Inflammatory macrophage treated with lipopolysaccharide for 1 hour (primary cell): ENCODE measurements around the gene CHMP3.
"Not testable (repeated sequence)": the region's sequence is repeated elsewhere in the genome, so short reads cannot be mapped to it uniquely, and the experiment has no call there.

Source experiments
- DNase-seq, 2 donors: peaks; one replicate each; pipeline ENCODE4 v3.0.0-alpha.2; 2020 to 2022

Gene CHMP3

DNA sequence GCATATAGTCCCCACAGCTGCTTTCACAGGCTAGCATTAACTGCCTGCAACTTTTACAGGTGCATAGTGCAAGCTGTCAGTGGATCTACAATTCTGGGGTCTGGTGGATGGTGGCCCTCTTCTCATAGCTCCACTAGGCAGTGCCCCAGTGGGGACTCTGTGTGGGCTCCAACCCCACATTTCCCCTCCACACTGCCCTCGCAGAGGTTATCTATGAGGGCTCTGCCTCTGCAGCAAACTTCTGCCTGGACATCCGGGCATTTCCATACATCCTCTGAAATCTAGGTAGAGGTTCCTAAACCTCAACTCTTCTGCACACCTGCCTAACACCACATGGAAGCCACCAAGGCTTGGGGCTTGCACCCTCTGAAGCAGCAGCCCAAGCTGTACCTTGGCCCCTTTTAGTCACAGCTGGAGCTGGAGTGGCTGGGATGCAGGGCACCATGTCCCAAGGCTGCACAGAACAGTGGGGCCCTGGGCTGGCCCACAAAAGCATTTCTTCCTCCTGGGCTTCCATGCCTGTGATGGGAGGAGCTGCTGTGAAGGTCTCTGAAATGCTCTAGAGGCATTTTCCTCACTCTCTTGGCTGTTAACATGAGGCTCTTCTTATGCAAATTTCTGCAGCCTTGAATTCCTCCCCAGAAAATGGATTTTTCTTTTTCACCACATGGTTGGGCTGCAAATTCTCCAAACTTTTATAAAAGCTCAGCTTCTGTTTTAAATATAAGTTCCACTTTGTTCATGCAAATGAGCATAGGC, 62.7 kb downstream of the CHMP3 start:
- DNase-seq: no peak

DNA sequence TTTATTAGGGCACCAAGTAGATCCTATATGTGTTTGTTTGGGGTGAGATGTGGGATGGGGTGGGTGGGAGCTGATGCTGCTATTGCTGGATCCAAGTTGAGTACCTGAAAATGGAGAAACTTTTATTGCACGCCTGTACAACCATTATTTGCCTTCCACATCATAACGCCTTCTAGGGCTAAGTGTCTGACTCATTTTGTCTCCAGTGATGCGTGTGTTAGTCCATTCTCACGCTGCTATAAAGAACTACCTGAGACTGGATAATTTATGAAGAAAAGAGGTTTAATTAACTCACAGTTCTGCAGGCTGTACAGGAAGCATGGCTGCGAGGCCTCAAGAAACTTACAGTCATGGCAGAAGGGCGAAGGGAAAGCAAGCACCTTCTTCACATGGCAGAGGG, 63.9 kb downstream of the CHMP3 start:
- DNase-seq: no peak

DNA sequence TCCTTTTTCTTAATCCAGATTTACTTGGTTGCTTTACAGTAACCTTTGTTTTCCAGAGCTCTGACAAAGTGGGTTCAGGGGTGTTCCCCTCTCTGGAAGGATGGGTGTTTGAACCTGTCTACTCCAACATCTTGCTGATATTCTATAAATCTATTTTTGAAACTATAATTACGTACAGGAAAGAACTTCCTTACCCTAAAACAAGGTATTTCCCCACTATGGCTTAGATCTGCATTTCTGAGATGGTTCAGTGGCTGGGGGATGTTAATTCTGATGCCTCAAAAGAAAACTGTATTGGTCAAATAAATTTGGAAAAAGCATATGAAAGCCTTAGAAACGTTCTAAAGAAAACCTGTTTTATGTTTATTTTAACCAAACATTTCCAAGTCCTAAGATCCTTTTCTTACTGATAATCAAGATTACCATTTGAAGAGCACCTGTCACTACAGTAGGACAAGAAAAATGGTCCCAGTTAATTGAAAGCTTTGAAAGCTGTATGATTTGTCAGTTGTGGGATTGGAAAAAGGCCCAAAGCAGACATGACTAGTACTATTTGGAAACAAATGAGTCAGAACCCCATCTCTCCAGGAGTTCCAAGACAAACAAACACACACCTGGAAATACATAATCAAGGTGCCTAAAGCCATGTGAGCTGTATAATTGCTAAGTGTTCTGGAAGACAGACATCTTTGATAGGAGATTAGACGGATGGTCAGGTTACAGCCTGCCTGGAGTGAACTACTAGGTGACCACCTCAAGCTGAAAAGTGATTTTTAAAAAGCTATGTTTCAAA, 64.6 kb downstream of the CHMP3 start:
- DNase-seq: no peak

DNA sequence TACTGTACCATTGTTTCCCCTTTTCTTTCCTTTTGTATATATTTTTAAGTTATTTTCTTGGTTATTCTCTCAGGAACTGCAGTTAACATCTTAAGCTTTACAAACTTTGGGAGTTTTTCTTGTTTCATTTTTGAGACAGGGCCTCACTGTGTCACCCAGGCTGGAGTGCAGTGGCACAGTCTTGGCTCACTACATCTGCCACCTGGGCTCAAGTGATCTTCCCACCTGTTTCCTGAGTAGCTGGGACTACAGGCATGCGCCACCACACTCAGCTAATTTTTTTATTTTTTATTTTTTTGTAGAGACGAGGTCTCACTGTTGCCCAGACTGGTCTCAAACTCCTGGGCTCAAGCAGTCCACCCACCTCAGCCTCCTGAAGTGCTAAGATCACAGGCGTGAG, 66.9 kb downstream of the CHMP3 start:
- not testable (repeated sequence) for DNase-seq

DNA sequence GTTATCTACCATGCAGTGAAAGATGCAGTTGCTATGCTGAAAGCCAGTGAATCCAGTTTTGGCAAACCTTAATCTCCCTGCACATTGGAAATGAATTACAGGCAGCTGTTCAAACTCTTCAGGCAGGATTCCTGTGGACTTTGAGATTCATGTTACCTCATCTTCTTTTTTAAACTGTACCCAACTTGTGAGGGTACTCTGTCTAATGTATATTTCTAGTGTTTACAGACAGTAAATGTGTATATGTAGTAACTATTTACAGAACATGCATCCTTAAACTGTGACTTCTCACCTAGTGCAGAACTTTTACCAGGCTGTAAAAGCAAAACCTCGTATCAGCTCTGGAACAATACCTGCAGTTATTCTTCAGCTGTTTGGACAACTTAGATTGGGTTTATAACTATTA, 71.2 kb downstream of the CHMP3 start:
- DNase-seq: no peak

DNA sequence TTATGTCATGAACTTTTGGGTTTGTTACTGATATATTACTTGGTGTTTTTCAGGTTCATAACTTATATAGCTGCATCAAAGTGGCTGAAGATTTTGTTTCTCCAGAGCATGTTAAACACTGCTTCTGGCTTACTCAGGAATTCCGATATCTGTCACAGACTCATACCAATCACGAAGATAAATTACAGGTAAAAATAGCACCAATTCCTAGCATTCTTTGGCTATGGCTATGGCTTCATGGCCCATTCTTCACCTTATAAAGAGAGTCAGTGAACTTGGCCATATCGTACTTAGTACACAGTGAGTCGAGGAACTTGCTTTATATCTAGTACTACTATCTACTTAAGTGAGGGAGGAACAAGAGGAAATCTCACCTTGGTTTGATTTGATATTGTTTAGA, 72.2 kb downstream of the CHMP3 start:
- DNase-seq: no peak

DNA sequence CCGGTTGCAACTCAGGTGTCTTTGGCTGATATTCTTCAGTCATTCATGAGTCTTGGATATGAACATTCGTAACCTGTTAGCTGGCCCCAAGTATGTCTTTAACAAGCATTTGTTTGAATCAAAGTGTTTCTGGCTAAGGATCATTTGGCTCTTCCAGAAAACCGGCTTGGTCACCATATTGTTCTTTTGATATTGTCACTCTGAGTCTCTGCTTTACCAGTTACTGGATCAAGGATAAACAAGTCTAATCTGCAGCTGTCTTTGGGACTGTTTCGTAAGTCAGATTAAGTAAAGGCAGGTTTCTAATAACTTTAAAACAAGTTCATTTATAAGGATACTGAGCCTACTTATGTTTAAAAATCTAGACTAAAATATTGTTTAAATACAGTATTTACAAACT, 73.0 kb downstream of the CHMP3 start:
- DNase-seq: no peak

DNA sequence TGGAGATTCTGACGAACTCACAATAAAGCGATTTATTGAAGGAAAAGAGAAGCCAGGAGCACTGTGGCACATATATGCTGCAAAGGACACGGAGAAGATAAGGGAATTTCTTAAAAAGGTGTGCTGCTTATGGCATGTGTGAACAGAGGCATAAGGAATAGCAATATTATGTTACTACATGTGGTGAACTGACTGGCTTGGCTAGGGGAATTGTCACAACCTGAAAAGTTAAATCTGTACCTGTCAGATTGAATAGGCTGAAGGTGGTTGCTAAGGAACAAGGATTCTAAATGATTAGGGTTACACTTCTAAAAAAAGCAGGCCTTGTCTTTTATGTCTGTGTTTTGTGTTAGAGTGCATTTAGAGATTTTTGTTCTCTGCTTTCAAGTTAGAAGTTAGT, 73.7 kb downstream of the CHMP3 start:
- no peak for DNase-seq

DNA sequence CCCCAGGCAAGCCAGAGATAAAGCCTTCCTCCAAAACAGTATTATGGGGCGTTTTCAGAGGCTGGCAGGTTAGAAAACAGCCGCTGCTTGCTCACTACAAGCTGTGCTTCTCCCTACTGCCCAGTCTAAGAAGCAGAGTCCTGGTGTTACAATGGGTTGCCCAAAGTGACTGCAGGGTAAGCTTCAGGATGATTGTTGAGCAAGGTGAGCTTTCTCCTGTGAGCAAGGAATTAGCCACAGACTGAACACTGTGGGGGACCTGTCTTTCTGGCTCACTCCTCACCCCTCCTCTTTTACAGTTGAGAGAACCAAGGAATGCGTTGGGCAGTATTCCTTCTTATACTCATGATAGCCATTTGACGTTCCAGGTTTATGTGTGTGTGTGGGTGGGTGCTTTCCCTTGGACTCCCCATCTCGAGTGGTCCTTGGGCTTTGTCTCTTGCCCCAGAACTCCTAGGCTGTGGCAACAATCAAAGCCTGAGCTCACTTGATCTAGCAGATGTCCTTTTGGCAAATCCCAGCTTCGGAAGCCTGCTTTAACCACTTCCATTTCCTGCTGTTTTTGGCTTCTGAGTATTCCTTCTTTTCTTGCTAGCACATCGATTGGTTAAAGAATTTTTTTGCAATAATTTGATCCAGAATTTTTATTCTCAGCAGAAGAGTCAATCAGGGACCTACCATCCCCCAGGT, 74.5 kb downstream of the CHMP3 start:
- DNase-seq: no peak

DNA sequence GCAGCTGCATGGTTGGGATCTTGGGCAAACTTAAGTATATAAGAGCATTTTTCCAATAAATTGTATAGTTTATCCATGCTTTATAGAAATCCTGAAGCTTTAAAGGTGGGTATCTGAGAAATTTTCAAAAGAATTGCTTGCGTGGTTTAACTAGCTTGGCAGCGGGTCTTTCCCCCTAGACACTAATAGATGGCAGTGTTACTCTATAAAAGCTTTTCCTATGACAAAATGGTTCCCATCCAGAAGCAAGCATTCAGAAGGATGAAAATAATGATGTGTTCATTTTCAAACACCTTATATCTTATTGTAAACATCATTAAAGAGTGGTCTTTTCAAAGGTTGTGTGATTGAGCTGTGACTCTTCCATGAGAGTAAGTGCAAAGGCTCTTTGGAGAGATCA, 76.2 kb downstream of the CHMP3 start:
- DNase-seq: no peak

DNA sequence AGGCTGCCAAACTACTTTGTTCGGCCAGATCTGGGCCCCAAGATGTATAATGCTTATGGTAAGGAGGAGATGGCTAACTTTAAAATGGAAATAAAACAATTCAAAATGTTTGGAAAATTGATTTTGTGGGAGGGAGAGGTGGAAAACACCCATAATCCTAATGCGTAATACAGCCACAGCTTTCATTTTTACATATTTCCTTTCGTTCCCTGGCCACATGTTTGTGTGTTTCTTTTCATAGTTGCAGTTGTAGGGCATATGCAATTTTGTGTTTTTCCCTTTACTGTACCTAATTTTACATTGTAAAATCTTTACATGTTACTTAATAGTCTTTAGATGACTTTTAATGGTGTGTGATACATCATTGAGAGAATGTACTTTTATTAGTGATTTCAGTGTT, 77.4 kb downstream of the CHMP3 start:
- DNase-seq: no peak

DNA sequence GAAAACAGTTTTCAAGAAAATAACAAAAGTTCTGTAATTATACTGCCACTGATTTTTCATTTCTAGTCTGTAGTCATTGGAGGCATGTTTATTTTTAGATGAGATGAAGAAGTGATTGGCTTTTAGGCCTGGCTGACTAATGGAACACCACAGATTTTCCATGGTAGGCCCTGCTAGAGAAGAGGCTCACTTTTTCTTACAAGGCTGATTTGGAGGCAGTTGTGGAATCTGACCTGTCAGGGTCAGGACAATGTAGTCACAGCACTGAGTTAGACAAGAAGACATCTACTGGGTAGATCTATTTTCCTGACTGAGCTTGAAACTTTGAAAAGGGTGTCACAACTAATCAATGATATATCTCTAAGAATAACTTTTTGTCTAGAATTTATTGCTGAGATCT, 78.1 kb downstream of the CHMP3 start:
- no peak for DNase-seq

DNA sequence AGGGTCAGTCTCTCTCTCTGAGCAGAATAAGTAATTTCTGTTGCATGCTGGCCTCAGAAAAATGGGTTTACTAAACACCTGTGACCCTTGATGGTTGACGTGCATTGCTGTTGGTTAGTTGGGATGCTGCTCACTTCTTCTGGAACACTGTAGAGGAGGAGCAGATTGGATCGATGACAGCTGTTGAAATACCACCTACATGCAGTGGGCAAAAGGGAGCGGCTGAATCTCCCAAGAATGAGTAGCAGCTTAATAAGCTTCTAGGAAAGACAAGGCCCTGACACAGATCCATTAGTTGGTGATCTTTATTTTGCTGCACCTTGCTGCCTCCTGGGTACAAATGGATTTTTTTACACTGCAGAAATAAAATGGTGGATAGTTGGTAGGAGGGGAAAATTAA, 78.9 kb downstream of the CHMP3 start:
- no peak for DNase-seq

DNA sequence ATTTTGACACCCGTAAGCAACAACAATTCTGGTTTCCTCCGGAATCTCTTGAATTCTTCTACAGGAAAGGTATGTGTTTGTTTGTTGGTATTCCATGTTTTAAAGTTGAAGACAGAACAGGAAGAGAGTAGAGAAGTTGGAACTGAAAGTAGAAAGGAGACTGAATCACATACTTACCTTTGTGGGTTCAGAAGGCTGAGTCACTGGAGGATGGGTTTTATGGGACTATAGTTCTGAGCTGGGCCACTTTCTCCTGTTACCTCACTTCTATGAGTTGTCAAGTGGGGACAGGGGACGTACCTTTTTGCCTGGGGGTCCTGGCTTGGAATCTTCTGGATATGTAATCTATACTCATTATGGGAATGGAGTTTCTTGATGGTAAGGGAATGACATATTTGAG, 81.2 kb downstream of the CHMP3 start:
- DNase-seq: no peak

DNA sequence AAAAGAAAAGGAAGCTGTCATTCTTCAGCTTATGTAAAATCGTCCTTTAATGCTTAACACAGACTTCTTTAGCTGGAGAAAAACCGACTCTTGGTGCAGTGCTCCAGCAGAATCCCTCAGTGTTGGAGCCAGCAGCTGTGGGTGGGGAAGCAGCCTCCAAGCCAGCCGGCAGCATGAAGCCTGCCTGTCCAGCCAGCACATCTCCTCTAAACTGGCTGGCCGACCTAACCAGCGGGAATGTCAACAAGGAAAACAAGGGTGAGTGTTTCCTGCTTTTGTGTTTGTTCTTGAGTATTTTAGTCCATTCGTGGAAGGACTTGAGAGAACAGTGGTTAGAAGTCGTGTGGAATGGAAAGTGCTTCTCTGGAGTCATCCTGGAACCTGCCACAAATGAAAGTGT, 83.1 kb downstream of the CHMP3 start:
- no peak for DNase-seq

DNA sequence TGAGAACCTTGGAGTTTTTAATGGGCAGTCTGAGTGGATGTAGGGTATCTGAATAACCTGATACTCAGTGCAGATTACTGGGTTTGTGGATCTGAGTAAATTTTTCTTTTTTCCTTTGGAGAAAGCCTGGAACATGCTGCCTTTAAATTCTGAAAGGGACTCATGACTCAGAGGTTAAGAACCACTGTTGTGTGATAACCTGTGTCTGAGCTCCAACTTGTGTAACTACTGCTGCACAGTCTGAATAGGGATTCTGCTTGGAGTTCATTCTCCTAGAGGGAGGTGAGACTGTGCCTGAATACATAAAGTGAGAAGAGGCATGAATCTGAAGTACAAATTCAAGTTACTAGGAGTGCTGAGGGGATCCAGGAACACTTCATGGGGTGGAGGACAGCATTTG, 85.9 kb downstream of the CHMP3 start:
- no peak for DNase-seq

DNA sequence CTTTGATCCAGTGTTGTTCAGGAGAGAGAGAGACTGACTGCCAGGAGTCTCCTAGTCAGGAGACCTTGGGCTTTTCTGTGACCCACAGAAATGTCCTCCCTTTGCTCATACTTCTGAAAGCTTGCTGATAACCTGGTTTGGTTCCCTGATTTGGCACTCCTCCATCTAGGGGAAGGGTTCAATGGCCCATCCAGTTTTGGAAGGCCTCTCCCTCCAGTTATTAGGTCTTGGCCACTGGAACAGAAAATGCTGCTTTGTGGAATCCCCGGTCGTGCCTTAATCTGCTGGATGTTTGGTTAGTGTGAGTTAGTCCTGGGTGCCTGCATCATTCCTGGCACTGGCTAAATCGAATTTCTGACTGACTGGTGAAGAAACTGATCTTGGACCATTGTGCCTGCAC, 86.3 kb downstream of the CHMP3 start:
- DNase-seq: no peak

DNA sequence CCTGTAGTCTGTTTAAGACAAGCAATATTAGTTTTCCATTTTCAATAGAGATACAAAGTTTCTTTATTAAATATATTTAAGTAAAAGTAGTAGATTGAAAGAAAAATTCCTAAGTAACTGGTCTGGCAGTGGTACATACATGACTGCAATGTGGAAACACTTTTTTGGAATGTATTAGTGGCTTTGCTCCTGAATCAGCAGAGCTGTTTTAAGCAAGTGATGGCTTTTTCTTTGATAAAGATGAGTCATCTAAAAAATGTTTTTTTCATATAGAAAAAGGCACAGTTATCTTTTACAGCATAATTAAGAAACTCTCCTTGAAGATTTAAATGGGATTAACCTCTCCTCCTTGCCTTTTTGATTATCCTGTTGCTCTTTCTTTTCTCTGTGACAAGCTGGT, 87.2 kb downstream of the CHMP3 start:
- no peak for DNase-seq

DNA sequence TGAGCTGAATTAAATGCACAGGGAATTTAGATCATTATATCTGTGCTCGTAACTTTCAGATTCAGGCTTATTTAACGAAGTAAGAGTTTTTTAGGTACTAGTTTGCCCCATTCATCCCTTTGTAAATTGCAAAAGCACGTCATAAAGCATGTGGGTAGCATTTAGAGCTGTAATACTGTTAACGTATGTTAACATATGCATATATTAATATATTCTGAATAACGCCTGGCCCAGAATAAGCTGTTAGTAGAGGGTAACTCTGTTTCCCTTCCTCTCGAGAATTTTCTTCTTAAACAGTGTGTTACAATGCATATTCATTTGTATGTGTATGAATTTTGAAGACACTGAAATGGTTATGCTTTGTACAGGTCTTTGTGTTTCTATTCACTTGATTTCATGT, 91.6 kb downstream of the CHMP3 start:
- no peak for DNase-seq

DNA sequence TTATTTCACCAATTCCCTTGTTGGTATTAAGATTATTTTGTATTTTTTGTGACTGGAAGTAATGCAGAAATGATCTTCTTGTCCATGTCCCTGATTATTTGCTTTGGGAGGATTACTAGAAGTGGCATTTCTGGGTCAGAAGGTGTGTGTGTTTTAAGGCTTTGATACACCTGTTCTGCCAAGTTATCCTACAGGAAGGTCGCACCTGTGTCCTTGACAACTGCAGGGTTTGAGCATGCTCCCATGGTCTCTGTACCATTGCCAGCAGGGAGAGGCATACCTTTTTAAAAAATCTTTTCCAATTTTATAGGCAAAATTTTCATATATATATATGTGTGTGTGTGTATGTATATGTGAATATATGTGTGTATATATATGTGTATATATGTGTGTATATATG, 92.4 kb downstream of the CHMP3 start:
- no peak for DNase-seq

DNA sequence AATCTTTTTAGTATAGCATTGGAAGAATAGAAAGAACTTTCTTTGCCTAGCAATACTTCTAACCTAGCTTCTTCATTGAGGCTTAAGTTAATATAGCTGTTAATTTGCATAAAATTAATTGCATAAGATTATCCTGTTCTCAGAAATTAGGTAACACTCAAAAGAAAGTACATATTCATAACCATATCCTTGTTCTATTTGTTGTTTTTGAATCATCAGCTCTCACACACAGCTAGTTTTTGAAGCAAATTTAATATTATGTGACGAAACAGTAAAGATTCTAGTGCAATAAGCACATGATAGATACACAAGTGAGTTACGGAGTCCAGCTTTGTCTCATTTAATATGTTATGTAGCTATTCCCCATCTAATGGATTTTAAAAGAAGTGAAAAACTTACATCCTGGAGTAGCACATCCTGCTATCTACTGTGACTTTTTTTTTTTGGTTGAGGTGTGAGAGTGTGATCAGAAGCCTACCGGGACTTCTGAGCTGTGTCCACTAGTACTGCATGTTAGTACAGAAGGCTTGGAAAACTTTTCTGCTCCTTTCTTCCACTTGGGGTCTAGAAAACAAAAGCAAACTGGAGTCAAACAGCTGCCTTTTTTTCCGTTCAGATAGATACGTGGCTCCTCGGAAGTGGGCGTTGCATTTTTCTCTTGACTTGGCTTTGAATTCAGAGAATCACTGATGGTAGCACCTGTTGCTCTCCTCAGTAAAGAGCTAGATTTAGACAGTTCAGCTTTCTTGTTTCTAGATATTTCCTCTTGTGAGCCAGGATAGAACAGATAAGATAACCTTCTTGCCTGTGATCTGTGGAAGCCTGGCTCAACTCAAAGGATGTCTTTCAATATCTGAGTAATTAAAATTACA, 94.8 kb downstream of the CHMP3 start:
- no peak for DNase-seq

DNA sequence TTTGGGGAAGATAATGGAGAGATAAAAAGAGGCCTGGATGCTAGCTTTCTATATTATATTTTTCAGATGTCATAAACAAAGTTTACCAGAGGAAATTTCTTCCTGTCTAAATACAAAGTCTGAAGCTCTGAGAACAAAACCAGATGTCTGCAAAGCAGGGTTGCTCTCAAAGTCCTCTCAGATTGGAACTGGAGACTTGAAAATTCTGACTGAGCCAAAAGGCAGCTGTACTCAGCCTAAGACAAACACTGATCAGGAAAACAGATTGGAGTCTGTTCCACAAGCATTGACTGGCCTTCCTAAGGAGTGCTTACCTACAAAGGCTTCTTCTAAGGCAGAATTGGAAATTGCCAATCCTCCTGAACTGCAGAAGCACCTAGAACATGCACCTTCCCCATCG, 96.9 kb downstream of the CHMP3 start:
- DNase-seq: no peak

DNA sequence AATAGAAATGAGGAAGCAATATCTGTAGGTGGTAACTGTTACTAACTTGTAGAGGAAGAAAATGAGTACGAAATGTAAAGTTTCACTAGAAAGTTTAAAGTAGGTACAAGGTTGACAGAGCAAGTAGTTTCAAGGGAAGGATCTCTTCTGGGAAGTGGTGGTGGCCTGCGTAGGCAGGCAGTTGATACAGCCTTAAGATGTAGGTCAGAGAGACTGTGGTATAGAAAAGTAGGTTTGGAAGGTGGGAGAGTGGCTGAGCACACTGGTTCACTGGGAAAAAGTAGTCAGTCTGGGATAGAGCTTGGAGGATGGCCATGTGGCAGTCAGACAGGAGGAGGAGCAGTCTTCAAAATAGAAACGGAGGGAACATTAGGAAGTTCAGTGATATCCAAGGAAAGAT, 98.6 kb downstream of the CHMP3 start:
- DNase-seq: peak; percentile 22 to 48
